CD4-positive, CD25-positive, alpha-beta regulatory T cell (primary cell): ENCODE data around the gene MPIG6B. TPM values are rescaled to one million over a fixed set of nuclear protein-coding genes. Genes with fewer than 3 reads are reported as not detected.

ENCODE experiments used
- ATAC-seq, 2 donors: fragments of 150-1000 bp; cut with Tn5 transposase; one replicate each; pipeline ENCODE4 v1.10.0; 2021; ENCODE audit warnings: low read depth in 2 of 2, moderate number of reproducible peaks in 2 of 2, moderate library complexity in 1 of 2
- DNase-seq, 3 donors: peaks; one replicate each; pipeline versions ENCODE4 v3.0.0 to v3.0.0-alpha.2; 2012 to 2022; ENCODE audit warnings: mixed read lengths in 1 of 3
- H3K27ac ChIP-seq: one replicate; pipeline ENCODE4 v1.7.0; 2013; ENCODE audit warnings: mild to moderate bottlenecking, low read length; ENCODE audit not compliant: insufficient read depth, poor library complexity, severe bottlenecking
- H3K27me3 ChIP-seq: one replicate; pipeline ENCODE4 v1.7.0; 2013; ENCODE audit warnings: low read length; ENCODE audit not compliant: control insufficient read depth, insufficient read depth
- H3K36me3 ChIP-seq: one replicate; pipeline ENCODE4 v1.7.0; 2013; ENCODE audit warnings: mild to moderate bottlenecking, low read length, moderate library complexity; ENCODE audit not compliant: control insufficient read depth, insufficient read depth
- H3K4me1 ChIP-seq: 2 replicates; pipeline ENCODE4 v1.7.0; 2013; ENCODE audit warnings: mild to moderate bottlenecking, low read length; ENCODE audit not compliant: insufficient read depth, control insufficient read depth, poor library complexity, severe bottlenecking
- H3K4me3 ChIP-seq: one replicate; pipeline ENCODE4 v1.7.0; 2013; ENCODE audit warnings: low read depth, mild to moderate bottlenecking, low read length, moderate library complexity
- H3K9me3 ChIP-seq, 2 experiments: 1 replicate in 1 of 2; 2 replicates in 1 of 2; pipeline ENCODE4 v1.7.0; 2013; ENCODE audit warnings: low read length in 2 of 2, mild to moderate bottlenecking in 1 of 2, moderate library complexity in 1 of 2; ENCODE audit not compliant: control insufficient read depth in 2 of 2
- H3K27ac Mint-ChIP-seq, 3 donors: one replicate each; pipeline ENCODE4 v1.8.0; 2020 to 2022; ENCODE audit warnings: mild to moderate bottlenecking in 3 of 3, mixed read lengths in 3 of 3, moderate library complexity in 2 of 3
- H3K27me3 Mint-ChIP-seq: one replicate; pipeline ENCODE4 v1.8.0; 2022; ENCODE audit warnings: mild to moderate bottlenecking, mixed read lengths
- H3K36me3 Mint-ChIP-seq: one replicate; pipeline ENCODE4 v1.8.0; 2020; ENCODE audit warnings: mixed read lengths
- H3K4me1 Mint-ChIP-seq, 4 donors: one replicate each; pipeline ENCODE4 v1.8.0; 2020 to 2022; ENCODE audit warnings: mixed read lengths in 4 of 4, mild to moderate bottlenecking in 1 of 4
- H3K4me3 Mint-ChIP-seq, 4 donors: one replicate each; pipeline ENCODE4 v1.8.0; 2020 to 2022; ENCODE audit warnings: mild to moderate bottlenecking in 4 of 4, mixed read lengths in 4 of 4, moderate library complexity in 3 of 4
- H3K9me3 Mint-ChIP-seq, 7 donors: one replicate each; pipeline ENCODE4 v1.8.0; 2020 to 2022; ENCODE audit warnings: mixed read lengths in 7 of 7, mild to moderate bottlenecking in 3 of 7, moderate library complexity in 2 of 7
- polyA plus RNA-seq, 4 donors: library from polyadenylated mRNA; unstranded; fragments of 300-500 nt; fragmentation: Illumina TruSeq; gene quantifications; one replicate each; pipeline ENCODE4 v1.2.3, GENCODE V29; 2021
- total RNA-seq: library from RNA; stranded (reverse); gene quantifications from one replicate; pipeline ENCODE4 v1.2.3, GENCODE V29; 2022

The MPIG6B gene
- total and polyA plus RNA-seq, 5 donors from 2014 or later = 0.43 to 10.8 TPM; not detected in 3

- H3K36me3 Mint-ChIP-seq = peaks cover 11% of the 10 kb centered on the region
- H3K4me3 ChIP-seq = no peak overlapping the region
- H3K9me3 ChIP-seq = no peaks in the 10 kb centered on the region
- peaks cover 0 to 27% (median 14%) of the 10 kb centered on the region in 4 donors for H3K4me1 Mint-ChIP-seq
- H3K27ac Mint-ChIP-seq = peak overlapping the region in 1 of 3 donors; percentile 42
- no peaks in the 10 kb centered on the region for H3K27me3 ChIP-seq
- peak overlapping the region in 1 of 4 donors; percentile 53 for H3K4me3 Mint-ChIP-seq
- DNase-seq (no peak), ATAC-seq (no peak)
- no peaks in the 10 kb centered on the region for H3K9me3 Mint-ChIP-seq
- peaks cover 16% of the 10 kb centered on the region for H3K4me1 ChIP-seq
- H3K27ac ChIP-seq = no peak overlapping the region
- H3K36me3 ChIP-seq = peaks cover 30% of the 10 kb centered on the region
- no peaks in the 10 kb centered on the region for H3K27me3 Mint-ChIP-seq
Observed at GRCh38 chr6:31683591-31683990, 39.6 kb upstream of the MPIG6B start.

GRCh38 chr6:31686483-31686882, 36.7 kb upstream of the MPIG6B start:
- Histone ChIP-seq H3K36me3 (peaks cover 54% of the 10 kb centered on the region), H3K4me1 (peaks cover 4% of the 10 kb centered on the region), H3K27ac (no peak overlapping the region), H3K27me3 (no peaks in the 10 kb centered on the region), H3K9me3 (no peaks in the 10 kb centered on the region), H3K4me3 (no peak overlapping the region)
- Mint-ChIP-seq H3K36me3 (peaks cover 23% of the 10 kb centered on the region), H3K27ac (peak overlapping the region in 1 of 3 donors; percentile 74), H3K27me3 (no peaks in the 10 kb centered on the region), H3K9me3 (no peaks in the 10 kb centered on the region), H3K4me1 (peaks cover 0 to 12% (median 3%) of the 10 kb centered on the region in 4 donors), H3K4me3 (no peak overlapping the region)
- no peak for DNase-seq
- ATAC-seq = no peak

GRCh38 chr6:31687321-31687720, 35.9 kb upstream of the MPIG6B start:
- H3K36me3 Mint-ChIP-seq = peaks cover 26% of the 10 kb centered on the region

GRCh38 chr6:31687860-31688693, 35.1 kb upstream of the MPIG6B start:
- H3K9me3 Mint-ChIP-seq = no peaks in the 10 kb centered on the region
- peak overlapping the region in 1 of 3 donors; percentile 85 for H3K27ac Mint-ChIP-seq
- Histone ChIP-seq H3K27me3 (no peaks in the 10 kb centered on the region), H3K9me3 (no peaks in the 10 kb centered on the region), H3K4me3 (no peak overlapping the region), H3K27ac (no peak overlapping the region), H3K36me3 (peaks cover 68% of the 10 kb centered on the region), H3K4me1 (no peaks in the 10 kb centered on the region)
- no peak for DNase-seq
- ATAC-seq = no peak
- H3K27me3 Mint-ChIP-seq = no peaks in the 10 kb centered on the region
- H3K36me3 Mint-ChIP-seq = peaks cover 28% of the 10 kb centered on the region
- peaks cover 0 to 3% (median 0%) of the 10 kb centered on the region in 4 donors for H3K4me1 Mint-ChIP-seq
- H3K4me3 Mint-ChIP-seq = no peak overlapping the region

More at GRCh38 chr6:31687321-31687720, 35.9 kb upstream of the MPIG6B start:
- no peak overlapping the region for H3K4me3 Mint-ChIP-seq
- H3K27ac ChIP-seq = no peak overlapping the region
- ATAC-seq (no peak), DNase-seq (no peak)
- H3K9me3 Mint-ChIP-seq = no peaks in the 10 kb centered on the region
- no peaks in the 10 kb centered on the region for H3K4me1 ChIP-seq
- no peak overlapping the region for H3K27ac Mint-ChIP-seq
- H3K4me1 Mint-ChIP-seq = peaks cover 0 to 3% (median 0%) of the 10 kb centered on the region in 4 donors
- H3K9me3 ChIP-seq = no peaks in the 10 kb centered on the region
- H3K36me3 ChIP-seq = peaks cover 61% of the 10 kb centered on the region
- H3K4me3 ChIP-seq = no peak overlapping the region
- no peaks in the 10 kb centered on the region for H3K27me3 ChIP-seq
- no peaks in the 10 kb centered on the region for H3K27me3 Mint-ChIP-seq

GRCh38 chr6:31689249-31690110, 33.7 kb upstream of the MPIG6B start:
- ATAC-seq = no peak
- no peak for DNase-seq
- no peaks in the 10 kb centered on the region for H3K27me3 Mint-ChIP-seq
- H3K4me1 Mint-ChIP-seq = peaks cover 0 to 3% (median 0%) of the 10 kb centered on the region in 4 donors
- no peak overlapping the region for H3K4me3 Mint-ChIP-seq
- H3K36me3 Mint-ChIP-seq = peaks cover 32% of the 10 kb centered on the region
- Histone ChIP-seq H3K27ac (no peak overlapping the region), H3K9me3 (no peaks in the 10 kb centered on the region), H3K4me3 (no peak overlapping the region), H3K4me1 (no peaks in the 10 kb centered on the region), H3K27me3 (no peaks in the 10 kb centered on the region), H3K36me3 (peaks cover 76% of the 10 kb centered on the region)
- H3K27ac Mint-ChIP-seq = peak overlapping the region in 1 of 3 donors; percentile 59
- no peaks in the 10 kb centered on the region for H3K9me3 Mint-ChIP-seq

GRCh38 chr6:31690231-31691077, 32.7 kb upstream of the MPIG6B start:
- Histone ChIP-seq H3K27ac (no peak overlapping the region), H3K9me3 (no peaks in the 10 kb centered on the region), H3K4me1 (no peaks in the 10 kb centered on the region), H3K36me3 (peaks cover 82% of the 10 kb centered on the region), H3K27me3 (no peaks in the 10 kb centered on the region), H3K4me3 (no peak overlapping the region)
- ATAC-seq = no peak
- H3K4me3 Mint-ChIP-seq = peak overlapping the region in 1 of 4 donors; percentile 68
- H3K4me1 Mint-ChIP-seq = peaks cover 0 to 3% (median 0%) of the 10 kb centered on the region in 4 donors
- no peak for DNase-seq
- H3K27ac Mint-ChIP-seq = peak overlapping the region in 2 of 3 donors; percentile 22 to 31
- no peaks in the 10 kb centered on the region for H3K27me3 Mint-ChIP-seq
- peaks cover 37% of the 10 kb centered on the region for H3K36me3 Mint-ChIP-seq
- H3K9me3 Mint-ChIP-seq = no peaks in the 10 kb centered on the region

GRCh38 chr6:31691078-31691463, 32.1 kb upstream of the MPIG6B start:
- no peaks in the 10 kb centered on the region for H3K9me3 ChIP-seq
- Mint-ChIP-seq H3K36me3 (peaks cover 37% of the 10 kb centered on the region), H3K4me1 (peaks cover 0 to 3% (median 0%) of the 10 kb centered on the region in 4 donors), H3K27ac (peak overlapping the region in 1 of 3 donors; percentile 22), H3K4me3 (no peak overlapping the region), H3K9me3 (no peaks in the 10 kb centered on the region), H3K27me3 (no peaks in the 10 kb centered on the region)
- DNase-seq (no peak), ATAC-seq (no peak)
- peaks cover 78% of the 10 kb centered on the region for H3K36me3 ChIP-seq
- H3K4me3 ChIP-seq = no peak overlapping the region
- H3K4me1 ChIP-seq = no peaks in the 10 kb centered on the region
- H3K27ac ChIP-seq = no peak overlapping the region
- H3K27me3 ChIP-seq = no peaks in the 10 kb centered on the region
